IMR-90 (cell line): ENCODE data around the gene AP3D1. TPM values are rescaled to one million over a fixed set of nuclear protein-coding genes. Genes with fewer than 3 reads are reported as not detected.

Experiments used
- CTCF ChIP-seq: conservative IDR thresholded peaks from 2 replicates; pipeline ENCODE4 v1.5.1; 2012; ENCODE audit warnings: mild to moderate bottlenecking, low read depth, low read length, improper control_type of control experiment
- polyA plus RNA-seq, 3 experiments: library from polyadenylated mRNA; depleted of rRNA; stranded (reverse); fragments of >200 nt; gene quantifications; 2 replicates each; pipeline ENCODE4 v1.2.3, GENCODE V29; 2012; ENCODE audit warnings: low replicate concordance in 1 of 3
- total RNA-seq: library from RNA; depleted of rRNA; stranded (reverse); fragments of >200 nt; gene quantifications from 2 replicates; pipeline ENCODE4 v1.2.3, GENCODE V29; 2012

Gene AP3D1
- total and polyA plus RNA-seq, 2 of the 4 experiments (the other 2 are of a cell fraction): 75.3 to 129 TPM

GRCh38 chr19:2168619-2169424 is 17.5 kb upstream of the AP3D1 start (continued):
- TF ChIP-seq CTCF: no peak
